GM21786 (cell line): ENCODE results near the gene CALR.
A peak's percentile ranks its signal among the peaks of the same experiment; 100 is the strongest.
"Not testable (repeated sequence)": the region's sequence is repeated elsewhere in the genome, so short reads cannot be mapped to it uniquely, and the experiment has no call there.

Experiments
- ATAC-seq: cut with Tn5 transposase; IDR thresholded peaks from one replicate; pipeline ENCODE4 v1.9.1; 2021; ENCODE audit not compliant: unreplicated experiment

CALR gene

GRCh38 chr19:12952488-12953137, 14.2 kb downstream of the CALR start:
- no peak for ATAC-seq

GRCh38 chr19:12953138-12953798, 14.9 kb downstream of the CALR start:
- no peak for ATAC-seq

GRCh38 chr19:12953799-12954611, 15.6 kb downstream of the CALR start:
- ATAC-seq = no peak

GRCh38 chr19:12954612-12954962, 16.2 kb downstream of the CALR start:
- no peak for ATAC-seq

- ATAC-seq = not testable (repeated sequence)
Measured at GRCh38 chr19:12955575-12955974, 17.2 kb downstream of the CALR start.

- ATAC-seq = no peak
Measured at GRCh38 chr19:12955996-12956395, 17.6 kb downstream of the CALR start.

GRCh38 chr19:12956446-12957388, 18.3 kb downstream of the CALR start, which contains the start of gene GADD45GIP1:
Gene GADD45GIP1 (minus strand): TSS chr19:12957223. CDS start chr19:12957212, 11 bp downstream.
- ATAC-seq = no peak

GRCh38 chr19:12957389-12957952, 19.1 kb downstream of the CALR start:
- ATAC-seq = not testable (repeated sequence)

- ATAC-seq = no peak
Measured at GRCh38 chr19:12959481-12959880, 21.1 kb downstream of the CALR start.

GRCh38 chr19:12965017-12965811, 26.8 kb downstream of the CALR start:
- peak; percentile 56 for ATAC-seq

GRCh38 chr19:12965812-12966135, 27.4 kb downstream of the CALR start:
- no peak for ATAC-seq

GRCh38 chr19:12967907-12968306, 29.5 kb downstream of the CALR start:
- ATAC-seq = no peak

GRCh38 chr19:12969292-12969988, 31.0 kb downstream of the CALR start, which contains the start of gene DAND5:
Gene DAND5 (plus strand): TSS chr19:12969576. CDS start chr19:12969661, 85 bp downstream.
- no peak for ATAC-seq

GRCh38 chr19:12970070-12970820, 31.8 kb downstream of the CALR start:
- no peak for ATAC-seq

GRCh38 chr19:12973236-12973635, 34.8 kb downstream of the CALR start:
- no peak for ATAC-seq

GRCh38 chr19:12974301-12975220, 36.2 kb downstream of the CALR start:
- no peak for ATAC-seq

GRCh38 chr19:12975221-12975741, 36.9 kb downstream of the CALR start:
- ATAC-seq = no peak
